Mucosa of gallbladder (tissue), 1 donor: ENCODE data around the gene PDK4. TPM values are rescaled to one million over a fixed set of nuclear protein-coding genes. Genes with fewer than 3 reads are reported as not detected.

Experiments
- total RNA-seq: library from RNA; stranded (reverse); gene quantifications from one replicate; pipeline ENCODE4 v1.2.1, GENCODE V29; 2021
- donor health status: DM: no; HTN: no; CAD: no.

PDK4 gene
- total RNA-seq, 1 donor from 2014 or later = 64.2 TPM

Other genes starting within 250 kb of the PDK4 start
- gene PON3, start 200.1 kb downstream of the PDK4 start, total RNA-seq = 14.0 TPM
- 106 TPM for gene PON2, start 161.5 kb downstream of the PDK4 start, total RNA-seq
- gene ASB4, start 110.6 kb downstream of the PDK4 start, total RNA-seq = 0.09 TPM
- gene DYNC1I1, start 176.0 kb upstream of the PDK4 start, total RNA-seq = 2.7 TPM